C4-2B (cell line): Measurements from ENCODE around the gene TUBB2B.

Experiments
- H3K27ac ChIP-seq: fragments of 450-650 bp; 2 replicates; pipeline ENCODE4 v1.5.1; 2017
- ZFX ChIP-seq: fragments of 450-650 bp; IDR thresholded peaks from 2 replicates; pipeline ENCODE4 v1.6.1; 2017
- TF ChIP-seq, protein P1 (sequence below): fragments of 450-650 bp; conservative IDR thresholded peaks from 2 replicates; pipeline ENCODE4 v1.5.1; 2017; ENCODE audit warnings: mild to moderate bottlenecking

TUBB2B gene

DNA sequence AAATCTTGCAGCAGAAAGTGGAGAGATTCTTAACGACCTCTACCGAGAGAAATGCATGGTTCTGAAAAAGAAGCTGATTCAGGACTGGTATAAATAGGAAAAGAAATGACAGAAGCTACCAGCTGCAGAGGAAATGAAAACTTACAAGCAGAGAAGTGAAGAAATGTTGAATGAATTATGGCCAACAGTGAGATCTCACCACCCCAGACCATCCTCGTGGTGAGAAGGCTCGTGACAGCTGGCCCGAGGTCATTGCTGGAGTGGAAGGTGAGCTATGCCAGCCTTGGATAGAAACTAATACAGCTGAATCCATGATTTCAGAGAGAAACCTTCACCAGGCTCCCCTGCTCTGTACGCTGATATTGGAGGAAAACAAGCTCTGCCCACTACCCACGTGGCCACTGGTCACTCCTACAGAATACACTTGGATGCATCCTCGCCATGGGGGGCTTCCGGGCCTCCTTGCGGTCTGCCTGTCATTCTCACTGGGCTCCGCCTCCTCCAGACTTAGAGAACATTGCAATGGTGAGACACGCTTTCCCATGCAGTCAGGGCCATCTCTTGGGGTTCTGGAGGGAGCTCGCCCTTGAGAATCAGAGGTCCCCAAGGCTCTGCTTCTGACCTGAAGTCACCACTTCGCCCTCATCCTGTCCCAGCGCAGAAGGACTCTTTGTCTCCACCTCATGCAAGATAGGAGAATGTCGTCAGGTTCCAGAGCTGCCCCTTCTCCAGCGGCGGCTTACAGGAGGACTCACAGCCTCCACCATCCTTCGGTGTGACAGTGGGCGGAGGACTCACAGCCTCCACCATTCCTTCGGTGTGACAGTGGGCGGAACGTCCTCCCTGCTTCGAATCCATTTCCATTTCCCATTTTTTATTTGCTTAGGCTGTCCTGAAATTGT is 10.6 kb upstream of the TUBB2B start:
- H3K27ac ChIP-seq = no peak overlapping the region
- TF ChIP-seq, protein P1, sequence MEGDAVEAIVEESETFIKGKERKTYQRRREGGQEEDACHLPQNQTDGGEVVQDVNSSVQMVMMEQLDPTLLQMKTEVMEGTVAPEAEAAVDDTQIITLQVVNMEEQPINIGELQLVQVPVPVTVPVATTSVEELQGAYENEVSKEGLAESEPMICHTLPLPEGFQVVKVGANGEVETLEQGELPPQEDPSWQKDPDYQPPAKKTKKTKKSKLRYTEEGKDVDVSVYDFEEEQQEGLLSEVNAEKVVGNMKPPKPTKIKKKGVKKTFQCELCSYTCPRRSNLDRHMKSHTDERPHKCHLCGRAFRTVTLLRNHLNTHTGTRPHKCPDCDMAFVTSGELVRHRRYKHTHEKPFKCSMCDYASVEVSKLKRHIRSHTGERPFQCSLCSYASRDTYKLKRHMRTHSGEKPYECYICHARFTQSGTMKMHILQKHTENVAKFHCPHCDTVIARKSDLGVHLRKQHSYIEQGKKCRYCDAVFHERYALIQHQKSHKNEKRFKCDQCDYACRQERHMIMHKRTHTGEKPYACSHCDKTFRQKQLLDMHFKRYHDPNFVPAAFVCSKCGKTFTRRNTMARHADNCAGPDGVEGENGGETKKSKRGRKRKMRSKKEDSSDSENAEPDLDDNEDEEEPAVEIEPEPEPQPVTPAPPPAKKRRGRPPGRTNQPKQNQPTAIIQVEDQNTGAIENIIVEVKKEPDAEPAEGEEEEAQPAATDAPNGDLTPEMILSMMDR = no peak
- TF ChIP-seq ZFX = no peak

DNA sequence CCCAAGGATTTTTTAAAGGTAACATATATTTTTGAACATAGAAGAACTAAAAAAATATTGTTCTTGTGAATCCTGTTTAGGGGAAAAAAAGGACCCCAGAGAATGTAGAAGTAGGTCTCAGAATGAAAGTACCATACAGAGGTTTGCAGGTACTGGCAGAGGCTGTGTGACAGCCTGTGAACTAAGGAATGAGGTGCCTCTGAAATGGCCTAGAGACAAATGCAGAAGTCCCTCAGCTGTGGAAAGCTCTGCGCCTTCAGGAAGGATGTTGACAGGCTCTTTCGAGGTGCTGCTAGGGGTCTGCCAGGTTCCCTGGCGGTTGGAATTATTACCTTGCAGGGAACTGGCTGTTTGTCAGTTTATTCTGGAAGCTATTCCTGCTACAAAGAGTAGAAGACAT is 8.6 kb upstream of the TUBB2B start:
- H3K27ac ChIP-seq = no peak overlapping the region
- TF ChIP-seq, protein P1 = no peak
- TF ChIP-seq ZFX = no peak

DNA sequence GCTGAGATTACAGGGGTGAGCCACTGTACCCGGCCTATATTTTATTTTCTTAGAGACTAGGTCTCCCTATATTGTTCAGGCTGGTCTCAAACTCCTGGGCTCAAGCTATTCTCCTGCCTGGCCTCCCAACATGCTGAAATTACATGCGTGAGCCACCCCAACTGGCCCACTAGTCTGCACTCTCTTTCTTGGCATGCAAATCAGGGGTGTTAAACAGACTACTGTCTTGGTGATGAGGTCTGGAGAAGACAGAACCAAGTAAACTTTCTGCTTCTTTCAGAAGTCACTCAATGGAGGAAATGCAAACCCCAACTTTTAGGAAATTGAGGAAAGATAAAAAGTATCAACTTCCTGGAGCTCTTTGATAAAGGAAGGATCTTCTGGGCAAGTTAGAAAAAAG is 8.0 kb upstream of the TUBB2B start:
- TF ChIP-seq, protein P1 = no peak
- no peak for TF ChIP-seq ZFX

GRCh38 chr6:3233904-3234303 is 6.5 kb upstream of the TUBB2B start:
- H3K27ac ChIP-seq = no peak overlapping the region
- TF ChIP-seq, protein P1 = no peak
- no peak for TF ChIP-seq ZFX

More for the DNA sequence above, 8.0 kb upstream of the TUBB2B start:
- no peak overlapping the region for H3K27ac ChIP-seq

- TF ChIP-seq, protein P1 = no peak
- no peak for TF ChIP-seq ZFX
- no peak overlapping the region for H3K27ac ChIP-seq
Measured at GRCh38 chr6:3233321-3233720, 5.9 kb upstream of the TUBB2B start.

DNA sequence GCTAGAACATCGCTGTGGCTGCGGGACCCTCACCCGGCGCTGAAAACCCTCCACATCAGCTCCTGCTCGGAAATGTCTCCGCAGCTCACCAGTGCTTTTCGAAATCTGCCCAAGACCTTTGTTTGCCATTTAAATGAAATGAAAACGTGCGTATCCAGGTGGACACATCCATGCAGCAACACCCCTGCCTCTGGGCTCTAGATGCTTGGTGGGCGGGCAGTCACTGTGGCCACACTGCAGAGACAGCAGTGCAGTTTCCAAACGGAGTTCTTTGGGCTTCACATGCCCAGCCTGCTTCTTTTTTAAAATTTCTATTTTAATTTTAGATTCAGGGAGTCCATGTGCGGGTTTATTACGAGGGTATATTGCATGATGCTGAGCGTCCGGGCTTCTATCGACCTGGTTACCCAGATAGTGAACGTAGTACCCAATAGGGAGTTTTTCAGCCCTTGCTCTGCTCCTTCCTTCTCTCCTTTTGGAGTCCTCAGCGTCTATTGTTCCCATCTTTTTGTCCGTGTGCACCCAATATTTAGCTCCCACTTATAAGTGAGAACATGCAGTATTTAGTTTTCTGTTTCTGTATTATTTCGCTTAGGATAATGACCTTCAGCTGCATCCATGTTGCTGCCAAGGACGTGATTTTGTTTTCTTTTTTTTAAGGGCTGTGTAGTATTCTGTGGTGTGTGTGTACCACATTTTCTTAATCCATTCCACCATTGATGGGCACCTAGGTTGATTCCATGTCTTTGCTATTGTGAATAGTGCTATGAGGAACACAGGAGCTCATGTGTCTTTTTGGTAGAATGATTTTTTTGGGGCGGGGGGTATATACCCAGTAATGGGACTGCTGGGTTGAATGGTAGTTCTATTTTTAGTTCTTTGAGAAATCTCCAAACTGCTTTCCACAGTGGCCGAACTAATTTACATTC is 4.8 kb upstream of the TUBB2B start:
- no peak overlapping the region for H3K27ac ChIP-seq
- TF ChIP-seq ZFX = no peak
- TF ChIP-seq, protein P1 = no peak
